GM18858 (cell line): ENCODE results near the gene CCDC7.
"Not testable (repeated sequence)": the region's sequence is repeated elsewhere in the genome, so short reads cannot be mapped to it uniquely, and the experiment has no call there.

Source experiments
- ATAC-seq: cut with Tn5 transposase; IDR thresholded peaks from one replicate; pipeline ENCODE4 v1.9.1; 2021; ENCODE audit not compliant: unreplicated experiment

The CCDC7 gene

DNA sequence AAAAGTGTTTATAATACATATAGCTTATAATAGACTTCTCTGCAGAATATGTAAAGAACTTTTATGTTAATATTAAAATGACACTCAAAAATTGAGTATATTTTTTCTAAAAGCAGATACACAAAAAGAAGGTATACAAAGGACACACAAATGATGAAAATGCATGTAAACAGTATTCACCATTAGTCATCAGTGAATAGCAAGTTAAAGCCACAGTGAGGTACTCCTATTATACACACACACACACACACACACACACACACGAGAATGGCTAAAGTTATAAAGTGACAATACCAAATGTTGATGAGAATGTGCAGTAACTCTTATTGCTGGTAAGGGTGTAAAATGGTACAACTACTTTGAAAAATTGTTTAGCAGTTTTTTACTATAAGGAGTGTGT, 419.2 kb downstream of the CCDC7 start:
- ATAC-seq: no peak

DNA sequence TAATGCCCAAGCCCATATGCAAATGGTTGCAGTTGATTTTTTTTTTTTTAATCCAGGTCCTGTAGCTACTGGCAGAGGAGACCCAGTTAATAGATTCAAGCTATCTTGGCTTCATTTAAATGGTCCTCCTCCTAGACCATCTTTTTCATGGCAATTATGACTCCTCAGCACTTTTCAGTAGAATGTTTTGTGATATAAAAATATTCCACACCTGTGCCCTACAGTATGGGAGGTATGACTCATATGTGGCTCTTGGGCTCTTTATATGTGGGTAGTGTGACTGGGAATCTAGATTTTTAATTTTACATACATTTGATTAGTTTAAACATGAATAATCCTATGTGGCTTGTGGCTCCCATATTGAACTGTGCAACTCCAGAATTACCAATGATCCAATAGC, 432.0 kb downstream of the CCDC7 start:
- ATAC-seq: no peak

DNA sequence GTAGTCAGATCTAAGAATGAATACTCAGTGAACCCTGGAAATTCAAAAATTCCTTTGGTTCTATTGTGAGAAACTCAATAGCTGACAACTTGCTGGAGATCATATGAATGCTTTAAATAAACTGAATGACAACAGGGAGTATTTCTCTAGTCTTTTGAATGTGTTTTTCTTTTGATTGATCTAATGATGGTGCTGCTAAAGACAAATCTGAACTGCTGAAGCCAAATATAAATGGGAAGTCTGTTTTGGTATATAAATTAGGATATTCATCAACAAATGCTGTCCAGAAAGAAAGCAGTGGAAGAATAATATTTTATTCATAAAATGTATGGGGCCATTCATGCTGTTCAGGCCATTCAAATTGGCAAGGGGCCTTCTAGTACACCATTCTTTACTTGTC, 432.7 kb downstream of the CCDC7 start:
- no peak for ATAC-seq

DNA sequence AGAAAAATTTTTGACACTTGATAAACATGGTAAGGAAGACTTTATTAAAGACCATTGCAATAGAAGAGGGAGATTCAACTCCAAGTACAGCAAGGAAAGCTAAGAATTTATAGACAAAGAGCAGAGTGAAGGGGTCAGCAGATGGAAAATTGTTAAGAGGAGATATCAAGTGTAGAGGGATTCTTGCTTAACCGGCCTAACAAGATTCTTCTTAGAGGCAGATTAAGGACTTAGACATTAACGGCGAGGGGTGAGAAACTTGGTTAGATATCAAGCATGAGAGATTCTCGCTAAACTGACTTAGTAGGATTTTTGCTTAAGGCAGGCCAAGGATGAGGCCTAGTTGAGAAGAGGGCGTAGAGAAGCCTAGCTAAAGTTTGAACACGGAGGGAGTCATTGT, 436.1 kb downstream of the CCDC7 start:
- no peak for ATAC-seq

DNA sequence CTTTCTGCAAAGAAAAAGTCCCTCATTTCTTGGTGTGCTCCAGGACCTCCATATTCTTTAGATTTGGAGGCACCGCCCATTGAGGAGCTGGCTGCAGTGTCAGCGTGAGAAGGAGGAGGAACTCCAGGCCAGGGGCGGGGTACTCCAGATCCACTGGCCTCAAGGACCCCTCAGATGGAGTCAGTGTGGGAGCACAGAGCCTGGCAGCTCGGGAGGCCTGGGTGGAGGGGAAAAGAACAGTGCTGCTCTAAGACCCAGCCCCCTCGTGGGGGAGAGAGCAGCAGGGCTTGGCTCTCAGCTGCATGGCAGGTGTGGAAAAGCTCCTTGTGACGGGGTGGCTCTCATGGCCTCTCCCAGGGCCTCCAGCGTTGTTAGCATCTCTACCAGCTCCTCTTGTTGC, 441.5 kb downstream of the CCDC7 start:
- ATAC-seq: no peak

DNA sequence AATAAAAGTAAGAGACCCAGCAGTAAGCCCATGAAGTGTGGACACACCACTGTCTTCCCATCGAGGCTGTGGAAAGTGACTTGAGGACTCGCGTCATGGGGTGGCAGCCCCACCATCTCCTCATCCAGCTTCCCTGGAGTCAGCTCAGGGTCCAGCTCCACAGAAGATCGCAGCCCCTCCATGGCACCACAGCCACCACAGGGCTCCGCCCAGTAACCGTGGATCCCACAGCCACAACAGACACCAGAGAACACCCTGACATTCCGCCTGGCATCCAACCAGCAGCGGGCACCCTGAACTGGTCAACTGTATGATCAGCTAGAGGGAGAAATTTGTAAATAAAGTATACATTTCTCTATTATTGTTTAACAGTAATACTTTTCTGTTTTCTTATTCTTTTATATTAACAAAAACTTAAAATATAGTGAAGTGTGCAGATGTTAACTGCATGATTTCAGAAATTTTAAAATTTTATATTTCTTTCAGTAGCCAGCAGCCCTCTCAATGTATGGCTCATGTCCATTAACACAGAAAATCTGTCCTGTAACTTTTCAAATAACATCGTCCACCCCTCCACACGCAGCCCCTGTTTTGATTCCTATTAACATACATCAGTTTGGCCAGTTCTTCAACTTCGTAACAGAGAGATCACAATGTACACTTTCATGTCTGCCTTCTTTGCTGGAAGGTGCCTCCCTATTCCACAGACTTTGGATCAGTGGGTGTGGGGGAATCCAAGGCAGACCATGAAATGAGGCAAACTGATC, 442.4 kb downstream of the CCDC7 start:
- ATAC-seq: no peak

DNA sequence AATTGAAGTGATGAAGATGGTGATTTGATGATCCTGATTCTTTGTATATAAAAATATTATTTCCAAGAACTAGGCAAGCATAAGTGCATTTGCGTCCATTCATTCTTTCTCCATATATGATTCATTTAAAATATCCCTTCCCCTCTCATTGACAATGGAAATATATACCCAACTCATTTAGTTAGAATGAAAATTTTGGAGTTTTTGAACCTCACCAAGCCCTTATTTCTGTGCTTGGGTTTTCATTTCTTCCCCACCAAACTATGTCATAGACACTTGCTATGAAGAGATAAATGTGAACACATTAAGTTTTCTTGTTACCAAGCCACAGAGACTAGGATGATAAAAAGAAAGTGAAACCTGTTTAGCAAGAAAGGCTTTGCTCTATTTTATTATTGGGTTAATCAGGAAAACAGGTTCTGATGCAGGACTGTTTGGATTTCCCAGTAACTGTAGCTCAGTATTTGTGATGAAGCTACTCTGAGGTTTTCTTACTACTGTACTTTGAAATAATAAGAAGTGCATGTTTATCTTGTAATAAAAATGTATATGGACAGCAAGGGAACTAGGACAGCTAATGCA, 443.8 kb downstream of the CCDC7 start:
- ATAC-seq: no peak

DNA sequence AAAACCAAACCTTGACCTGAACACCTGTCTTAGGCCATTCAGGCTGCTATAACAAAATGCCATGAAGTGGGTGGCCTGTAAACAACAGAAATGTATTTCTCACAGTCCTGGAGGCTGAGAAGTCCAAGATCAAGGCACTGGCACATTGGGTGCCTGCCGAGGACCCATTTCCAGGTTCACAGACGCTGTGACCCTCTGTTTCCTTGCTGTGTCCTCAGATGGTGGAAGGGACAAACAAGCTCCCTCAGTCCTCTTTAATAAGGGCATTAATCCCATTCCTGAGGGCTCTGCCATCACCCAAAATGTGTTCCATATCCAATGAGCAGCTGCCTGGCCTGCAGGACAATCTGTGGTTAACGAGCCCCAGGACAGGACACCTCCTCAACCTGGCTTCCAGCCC, 444.5 kb downstream of the CCDC7 start:
- ATAC-seq: no peak

DNA sequence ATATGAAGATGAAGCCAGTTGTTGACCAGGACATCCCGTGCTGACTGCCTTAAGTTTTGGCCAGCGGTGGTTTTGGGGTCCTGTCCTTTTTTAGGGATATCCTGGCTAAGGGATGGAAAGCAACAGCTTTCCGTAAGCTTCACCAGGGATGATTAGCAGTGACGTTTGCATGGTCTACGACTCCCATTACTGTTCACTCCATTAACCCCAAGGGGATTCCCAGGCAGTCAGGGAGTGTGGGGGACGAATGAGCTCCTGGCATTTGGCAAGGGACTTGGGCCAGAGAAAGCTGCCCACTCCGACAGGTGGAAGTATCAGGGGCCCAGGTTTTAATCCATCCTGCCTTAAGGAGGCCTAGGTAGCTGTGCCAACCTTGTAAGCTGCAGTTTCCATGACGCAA, 445.3 kb downstream of the CCDC7 start:
- ATAC-seq: no peak

DNA sequence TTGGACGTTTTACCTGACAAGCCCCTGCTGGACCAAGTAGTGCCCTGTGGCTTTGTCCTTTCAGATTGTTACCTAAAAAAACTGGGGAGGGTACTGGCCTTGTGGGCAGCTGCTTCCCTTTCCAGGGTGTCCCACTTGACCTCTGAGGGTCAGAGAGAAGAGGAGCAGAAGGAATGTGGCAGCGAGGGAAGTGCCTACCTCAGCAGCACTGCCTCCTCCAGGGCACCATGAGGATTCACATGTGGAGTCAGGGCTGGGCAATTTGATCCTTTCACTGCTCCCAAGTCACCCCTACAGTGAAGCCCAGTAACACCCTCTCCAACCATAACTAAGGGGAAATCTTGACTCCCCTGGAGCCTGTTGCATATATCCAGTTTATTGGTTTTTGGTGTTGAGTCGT, 447.5 kb downstream of the CCDC7 start:
- no peak for ATAC-seq

DNA sequence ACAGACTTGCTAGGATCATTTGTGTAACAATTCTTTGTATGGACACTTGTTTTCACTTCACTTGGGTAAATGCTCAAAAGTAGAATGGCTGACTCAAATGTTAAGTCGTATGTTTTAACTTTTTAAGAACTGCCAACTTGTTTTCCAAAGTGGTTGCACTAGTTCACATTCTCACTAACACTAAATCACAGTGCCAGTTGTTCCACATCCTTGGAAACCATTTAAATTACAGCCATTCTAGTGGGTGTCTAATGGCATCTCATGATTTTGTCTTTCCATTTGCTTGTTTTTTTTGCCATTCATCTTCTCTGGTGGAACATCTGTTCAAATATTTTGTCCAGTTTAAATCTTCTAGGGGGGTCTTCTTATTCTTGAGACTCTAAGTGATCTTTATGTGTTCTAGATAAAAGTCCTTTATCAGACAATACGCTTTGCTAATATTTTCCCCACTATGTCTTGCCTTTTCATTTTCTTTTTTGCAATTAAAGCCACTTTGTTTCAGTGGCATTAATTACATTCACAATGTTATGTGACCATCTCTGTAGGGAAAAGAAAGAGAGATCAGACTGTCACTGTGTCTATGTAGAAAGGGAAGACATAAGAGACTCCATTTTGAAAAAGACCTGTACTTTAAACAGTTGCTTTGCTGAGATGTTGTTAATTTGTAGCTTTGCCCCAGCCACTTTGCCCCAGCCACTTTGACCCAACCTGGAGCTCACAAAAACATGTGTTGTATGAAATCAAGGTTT, 448.1 kb downstream of the CCDC7 start:
- no peak for ATAC-seq

DNA sequence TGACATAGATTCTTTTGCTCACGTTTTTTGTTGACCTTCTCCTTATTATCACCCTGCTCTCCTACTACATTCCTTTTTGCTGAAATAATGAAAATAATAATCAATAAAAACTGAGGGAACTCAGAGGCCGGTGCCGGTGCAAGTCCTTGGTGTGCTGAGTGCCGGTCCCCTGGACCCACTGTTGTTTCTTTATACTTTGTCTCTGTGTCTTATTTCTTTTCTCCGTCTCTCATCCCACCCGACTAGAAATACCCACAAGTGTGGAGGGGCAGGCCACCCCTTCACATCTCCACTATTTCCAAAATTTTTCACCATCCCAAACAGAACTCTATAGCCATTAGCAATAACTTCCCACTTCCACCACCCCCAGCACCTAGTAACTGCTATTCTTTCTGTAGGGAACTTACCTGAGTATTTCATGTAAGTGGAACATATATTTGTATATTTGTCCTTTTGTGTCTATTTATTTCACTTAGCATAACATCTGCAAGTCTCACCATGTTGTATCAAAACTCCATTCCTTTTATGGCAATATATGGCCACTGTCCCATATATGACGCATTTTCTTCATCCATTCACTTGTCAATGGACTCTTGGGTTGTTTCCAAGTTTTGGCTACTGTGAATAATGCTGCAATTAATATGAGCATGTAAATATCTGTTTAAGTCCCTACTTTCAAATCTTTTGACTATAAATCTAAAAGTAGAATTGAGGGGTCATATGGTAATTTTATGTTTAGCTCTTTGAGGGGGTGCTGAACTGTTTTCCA, 449.4 kb downstream of the CCDC7 start:
- not testable (repeated sequence) for ATAC-seq

DNA sequence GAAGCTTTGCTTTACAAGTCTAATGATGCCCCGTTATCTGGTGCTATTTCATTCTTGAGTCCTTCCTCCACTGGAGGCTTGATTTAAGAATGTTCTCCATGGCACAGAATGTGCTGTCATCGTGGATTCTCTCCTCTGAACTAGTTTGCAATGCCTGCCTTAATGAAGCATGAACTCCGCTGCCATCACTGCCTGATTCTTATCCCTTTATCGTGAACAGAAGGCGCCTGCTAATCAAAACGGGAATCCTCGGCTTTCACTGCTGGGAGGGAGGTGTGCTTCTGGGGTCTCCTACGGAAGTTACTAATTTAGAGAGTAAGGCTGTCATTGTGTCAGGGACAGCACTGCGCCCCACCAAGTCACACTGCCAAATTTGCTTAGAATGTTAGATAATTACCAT, 455.9 kb downstream of the CCDC7 start:
- no peak for ATAC-seq

DNA sequence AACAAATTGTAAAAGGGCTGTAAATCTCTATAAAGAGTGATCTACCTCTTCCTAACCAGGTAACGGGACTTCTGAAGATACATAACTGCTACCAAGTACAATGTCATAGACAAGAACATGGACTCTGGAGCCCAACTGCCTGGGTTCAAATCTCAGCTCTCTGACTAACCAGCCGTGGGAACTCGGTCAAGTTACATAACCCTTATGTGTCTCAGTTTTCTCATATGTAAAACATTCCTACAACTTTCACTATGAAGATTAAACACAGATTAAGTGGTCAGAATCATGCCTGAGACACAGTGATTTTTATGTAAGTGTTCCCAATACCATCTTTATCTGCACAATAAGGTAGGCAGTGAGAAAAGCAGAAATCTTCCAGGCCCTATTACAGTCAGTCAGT, 459.5 kb downstream of the CCDC7 start:
- no peak for ATAC-seq

DNA sequence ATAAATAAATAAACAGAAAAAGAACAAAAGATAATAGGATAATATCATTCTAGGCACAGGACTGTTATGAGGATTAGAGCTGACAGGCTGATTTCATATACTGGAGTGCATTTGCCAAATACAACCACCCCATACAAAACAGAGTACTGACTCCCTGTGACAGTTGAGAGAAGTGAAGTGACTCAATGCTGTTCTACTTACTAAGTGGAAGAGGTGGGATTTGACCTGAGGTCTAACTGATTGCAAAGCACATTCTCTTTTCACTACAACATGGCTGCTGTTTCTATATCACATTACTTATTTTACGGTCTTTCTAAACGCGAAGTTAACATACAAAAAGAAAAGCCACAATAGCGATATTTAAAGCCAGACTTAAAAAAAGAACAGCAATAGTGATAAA, 460.7 kb downstream of the CCDC7 start:
- ATAC-seq: no peak

DNA sequence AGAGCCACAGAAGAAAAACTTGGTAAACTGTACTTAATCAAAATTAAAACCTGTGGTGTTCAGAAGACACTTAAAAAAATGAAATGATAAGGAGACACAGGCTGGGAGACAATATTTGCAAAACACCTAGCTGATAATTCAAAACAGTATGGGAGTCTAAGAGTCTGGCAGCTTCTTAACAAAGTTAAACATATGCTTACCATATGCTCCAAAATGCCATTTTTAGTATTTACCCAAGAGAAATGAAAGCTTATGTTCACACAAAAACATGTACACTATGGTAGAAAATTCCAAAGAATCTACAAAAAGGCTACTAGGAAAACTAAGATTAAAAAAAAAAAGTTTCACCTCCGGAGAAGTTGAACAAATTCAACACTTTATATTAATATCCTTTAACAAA, 463.5 kb downstream of the CCDC7 start:
- ATAC-seq: no peak

DNA sequence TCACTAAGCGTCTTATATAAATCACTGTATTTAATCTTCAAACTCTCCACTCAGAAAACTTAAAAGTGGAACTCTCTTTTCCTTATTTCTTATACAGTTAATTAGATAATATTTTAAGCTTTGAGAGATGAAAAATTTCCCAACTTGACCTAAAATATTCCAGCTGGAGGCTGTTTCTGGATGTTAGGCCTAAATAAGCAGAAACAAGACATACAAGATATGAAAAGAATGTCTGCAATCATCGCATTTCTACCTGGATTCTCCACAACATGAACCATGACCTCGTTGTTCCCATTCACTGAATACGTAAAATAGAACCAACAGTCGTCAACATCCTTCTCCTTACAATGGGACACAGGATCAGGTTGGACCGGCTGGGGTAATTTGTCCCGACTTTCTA, 464.0 kb downstream of the CCDC7 start:
- ATAC-seq: not testable (repeated sequence)

DNA sequence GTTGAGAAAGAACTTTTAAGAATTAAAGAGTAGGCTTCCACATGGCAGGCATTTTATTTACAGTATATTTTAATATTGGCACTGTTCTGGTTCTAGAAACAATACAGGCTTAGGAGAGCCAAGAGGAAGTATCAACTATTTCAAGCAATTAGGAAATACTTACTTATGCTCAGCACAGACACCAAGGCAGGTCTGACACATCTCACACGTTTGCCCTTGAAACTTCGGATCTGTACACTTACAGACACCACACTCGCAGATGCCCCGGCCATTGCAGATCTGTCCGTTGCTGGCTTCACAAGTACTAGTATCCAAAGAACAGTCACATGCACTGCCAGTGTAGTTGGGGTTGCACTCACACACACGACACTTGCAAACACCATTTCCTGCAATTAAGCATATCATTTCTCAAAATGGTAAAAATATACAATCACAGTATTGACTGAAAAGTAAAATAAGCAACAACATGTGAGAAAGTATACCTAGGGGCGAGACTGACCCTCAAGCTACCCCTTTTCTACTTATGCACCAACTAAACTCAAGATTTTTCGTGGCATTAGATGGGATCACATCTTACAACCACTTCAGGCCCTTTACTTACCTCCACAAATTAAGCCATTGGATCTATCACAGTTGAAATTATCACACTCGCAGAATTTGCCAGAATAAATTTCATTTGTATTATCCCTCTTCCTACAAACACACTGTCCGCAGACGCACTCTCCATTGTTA, 465.5 kb downstream of the CCDC7 start:
- no peak for ATAC-seq

DNA sequence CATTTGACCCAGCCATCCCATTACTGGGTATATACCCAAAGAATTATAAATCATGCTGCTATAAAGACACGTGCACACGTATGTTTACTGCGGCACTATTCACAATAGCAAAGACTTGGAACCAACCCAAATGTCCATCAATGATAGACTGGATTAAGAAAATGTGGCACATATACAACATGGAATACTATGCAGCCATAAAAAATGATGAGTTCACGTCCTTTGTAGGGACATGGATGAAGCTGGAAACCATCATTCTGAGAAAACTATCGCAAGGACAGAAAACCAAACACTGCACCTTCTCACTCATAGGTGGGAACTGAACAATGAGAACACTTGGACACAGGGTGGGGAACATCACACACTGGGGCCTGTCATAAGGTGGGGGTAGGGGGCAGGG, 471.9 kb downstream of the CCDC7 start:
- not testable (repeated sequence) for ATAC-seq

DNA sequence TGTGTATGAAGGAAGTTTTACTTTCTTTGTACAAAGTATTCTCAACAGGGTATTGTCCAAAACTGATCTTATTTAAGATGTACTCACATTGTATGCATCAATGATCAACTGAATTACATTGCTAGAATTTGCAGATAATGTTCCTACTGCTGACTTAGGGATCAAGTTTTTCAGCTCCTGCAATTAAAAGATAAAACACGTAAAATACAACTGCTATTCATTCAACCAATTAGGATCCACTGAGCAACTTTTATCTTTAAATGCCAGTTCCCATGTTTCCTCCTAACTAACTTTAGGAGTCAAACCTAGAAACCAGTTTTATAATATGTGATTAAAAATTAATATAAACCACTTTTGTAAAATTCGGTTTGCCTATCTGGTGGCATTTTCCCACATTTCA, 476.2 kb downstream of the CCDC7 start:
- no peak for ATAC-seq

DNA sequence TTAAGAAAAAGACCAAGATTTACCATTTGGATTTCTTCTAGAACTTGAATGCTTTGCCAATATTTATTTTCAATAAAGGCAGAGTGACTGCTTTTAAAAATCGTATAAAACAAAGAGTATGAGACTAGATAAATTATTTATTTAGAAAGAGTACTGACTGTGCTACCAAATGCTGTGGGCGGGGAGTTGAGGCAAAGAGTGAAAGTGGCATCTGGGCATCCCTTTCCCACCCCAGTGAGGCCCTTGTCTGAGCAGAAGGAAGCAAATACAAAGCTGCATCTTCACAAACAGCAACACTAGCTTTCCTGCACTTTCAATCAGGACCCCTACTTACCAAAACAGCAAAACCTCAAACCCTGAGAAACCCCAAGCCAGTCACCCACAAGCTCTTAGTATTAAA, 477.2 kb downstream of the CCDC7 start:
- no peak for ATAC-seq
